ENCODE data around the gene REST. TPM values are rescaled to one million over a fixed set of nuclear protein-coding genes. Genes with fewer than 3 reads are reported as not detected.
"Not testable (repeated sequence)": the region's sequence is repeated elsewhere in the genome, so short reads cannot be mapped to it uniquely, and the experiment has no call there.

Gene REST
- total RNA-seq, 1 experiment from 2014 or later = 41.8 TPM

DNA sequence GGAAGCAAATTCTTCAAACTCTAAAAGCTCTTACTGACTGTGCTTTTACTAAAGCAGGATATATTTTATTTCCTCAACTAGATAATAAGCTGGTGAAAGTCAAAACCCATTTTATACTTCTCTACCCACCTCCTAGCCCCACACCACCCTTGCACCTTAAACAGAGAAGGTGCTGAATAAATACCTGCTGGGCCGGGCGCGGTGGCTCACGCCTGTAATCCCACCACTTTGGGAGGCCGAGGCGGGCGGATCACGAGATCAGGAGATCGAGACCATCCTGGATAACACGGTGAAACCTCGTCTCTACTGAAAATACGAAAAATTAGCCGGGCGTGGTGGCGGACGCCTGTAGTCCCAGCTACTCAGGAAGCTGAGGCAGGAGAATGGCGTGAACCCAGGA lies 9.9 kb upstream of the REST start:
- H3K4me1 ChIP-seq (replicated peaks); H3K27ac ChIP-seq; H3K4me3 ChIP-seq; H3K36me3 ChIP-seq; H3K27me3 ChIP-seq (replicated peaks); H3K9me3 ChIP-seq (replicated peaks); DNase-seq (ENCODE audit: low read depth in 1 of 2, low spot score in 2 of 2): not testable (repeated sequence)

DNA sequence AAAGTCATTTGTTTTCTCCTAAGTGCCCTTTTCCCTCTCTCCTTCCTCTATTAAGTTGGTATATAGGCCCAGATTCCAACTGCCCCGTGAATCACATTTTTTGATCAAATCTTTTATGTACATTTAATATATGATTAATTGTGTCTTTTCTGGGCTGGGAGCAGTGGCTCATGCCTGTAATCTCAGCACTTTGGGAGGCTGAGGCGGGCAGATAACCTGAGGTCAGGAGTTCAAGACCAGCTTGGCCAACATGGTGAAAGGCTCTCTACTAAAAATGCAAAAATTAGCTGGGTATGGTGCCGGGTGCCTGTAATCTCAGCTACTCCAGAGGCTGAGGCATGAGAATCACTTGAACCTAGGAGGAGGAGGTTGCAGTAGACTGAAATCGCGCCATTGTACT lies 7.5 kb upstream of the REST start:
- H3K4me3 ChIP-seq = not testable (repeated sequence)

DNA sequence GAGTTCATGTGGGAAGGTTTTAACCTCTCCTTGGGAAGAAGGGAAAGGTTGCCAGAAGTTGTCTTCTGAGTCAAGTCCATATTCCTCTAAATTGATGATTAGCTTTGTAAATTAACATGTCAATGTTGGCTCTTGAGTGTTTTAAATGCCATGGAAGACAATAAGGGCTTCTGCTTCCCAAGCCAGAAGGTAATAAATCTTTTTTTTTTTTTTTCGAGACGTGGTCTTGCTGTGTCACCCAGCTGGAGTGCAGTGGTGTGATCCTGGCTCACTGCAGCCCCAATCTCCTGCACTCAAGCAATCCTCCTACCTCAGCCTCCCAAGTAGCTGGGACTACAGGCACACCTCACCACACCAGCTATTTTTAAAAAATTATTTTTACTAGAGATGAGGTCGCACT lies 5.0 kb upstream of the REST start:
- H3K27ac ChIP-seq = no peak overlapping the region
- H3K4me3 ChIP-seq = no peak overlapping the region
- no peaks in the 10 kb centered on the region for H3K4me1 ChIP-seq (replicated peaks)
- no peaks in the 10 kb centered on the region for H3K9me3 ChIP-seq (replicated peaks)
- no peak for DNase-seq (ENCODE audit: low read depth in 1 of 2, low spot score in 2 of 2)
- H3K36me3 ChIP-seq = no peaks in the 10 kb centered on the region; the same call in 1 of the 2 replicates
- H3K27me3 ChIP-seq (replicated peaks) = no peaks in the 10 kb centered on the region

More for the DNA sequence above, 7.5 kb upstream of the REST start:
- H3K9me3 ChIP-seq (replicated peaks); DNase-seq (ENCODE audit: low read depth in 1 of 2, low spot score in 2 of 2); H3K27ac ChIP-seq; H3K27me3 ChIP-seq (replicated peaks); H3K4me1 ChIP-seq (replicated peaks); H3K36me3 ChIP-seq: not testable (repeated sequence)

DNA sequence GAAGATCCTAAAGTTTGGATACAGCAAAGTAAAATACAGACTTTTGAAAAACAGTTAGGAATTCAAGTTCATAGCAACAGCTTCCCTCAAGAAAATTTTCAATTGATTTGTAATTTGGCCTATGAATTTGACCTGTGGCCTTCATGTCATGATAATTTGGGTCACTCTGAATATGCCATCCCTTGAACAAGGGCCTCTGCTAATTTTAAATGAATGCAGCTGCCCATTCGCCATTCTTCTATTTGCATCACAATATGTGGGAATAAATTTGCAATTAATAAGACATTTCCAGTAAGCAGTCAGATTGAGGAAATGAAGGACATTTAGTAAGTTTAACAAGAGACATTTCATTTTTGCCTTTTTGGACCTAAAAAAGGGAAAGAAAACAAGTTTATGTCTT lies 1.9 kb upstream of the REST start:
- no peak for DNase-seq (ENCODE audit: low read depth in 1 of 2, low spot score in 2 of 2)
- Histone ChIP-seq H3K4me3 (no peak overlapping the region), H3K4me1 (replicated peaks) (peaks cover 11% of the 10 kb centered on the region), H3K27me3 (replicated peaks) (no peaks in the 10 kb centered on the region), H3K36me3 (peaks cover 10% of the 10 kb centered on the region), H3K27ac (no peak overlapping the region), H3K9me3 (replicated peaks) (no peaks in the 10 kb centered on the region)

DNA sequence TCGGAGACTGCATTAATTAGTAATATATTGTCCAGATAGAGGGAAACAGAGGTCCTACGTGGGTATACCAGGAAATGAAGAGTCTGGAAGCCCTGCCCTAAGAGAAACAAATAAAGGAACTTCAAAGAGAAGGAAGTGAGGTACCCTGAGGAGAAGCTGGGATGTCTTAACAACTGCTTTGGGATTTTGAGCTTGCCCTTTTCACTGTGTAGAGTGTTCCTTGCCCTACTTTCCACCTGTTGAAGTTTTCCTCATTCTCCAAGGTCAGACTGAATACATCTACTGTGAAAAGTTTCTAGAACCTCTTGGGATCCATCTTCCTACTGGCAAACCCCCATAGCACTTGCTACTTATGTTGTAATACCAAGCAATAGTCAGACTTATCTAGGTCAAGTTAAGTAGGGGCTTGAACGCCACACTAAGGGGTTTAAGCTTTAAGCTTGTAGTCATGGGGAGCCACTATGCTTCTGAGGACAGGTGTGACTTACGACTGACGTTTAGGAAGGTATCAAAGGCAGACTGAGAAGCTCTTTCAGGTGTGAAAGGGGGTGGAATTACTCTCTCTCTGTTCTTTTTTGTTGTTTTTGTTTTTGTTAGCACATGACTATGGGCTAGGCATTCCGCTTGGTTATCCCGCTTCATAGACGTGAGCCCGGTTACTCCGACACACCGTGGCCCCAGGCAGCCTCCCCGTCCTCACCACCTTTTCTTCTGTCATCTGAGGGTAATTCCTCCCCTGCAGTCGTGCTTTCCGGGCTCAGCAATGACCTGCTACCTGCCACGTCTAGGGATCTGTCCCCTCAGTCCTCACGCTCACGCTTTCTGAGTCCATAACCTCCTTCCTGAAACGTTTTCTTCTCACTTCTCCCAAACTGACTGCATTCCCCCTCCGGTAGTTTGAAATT lies 959 bp upstream of the REST start:
- no peak overlapping the region; the same call in 1 of the 2 replicates for H3K4me3 ChIP-seq
- no peak overlapping the region for H3K27ac ChIP-seq
- no peak for DNase-seq (ENCODE audit: low read depth in 1 of 2, low spot score in 2 of 2)

DNA sequence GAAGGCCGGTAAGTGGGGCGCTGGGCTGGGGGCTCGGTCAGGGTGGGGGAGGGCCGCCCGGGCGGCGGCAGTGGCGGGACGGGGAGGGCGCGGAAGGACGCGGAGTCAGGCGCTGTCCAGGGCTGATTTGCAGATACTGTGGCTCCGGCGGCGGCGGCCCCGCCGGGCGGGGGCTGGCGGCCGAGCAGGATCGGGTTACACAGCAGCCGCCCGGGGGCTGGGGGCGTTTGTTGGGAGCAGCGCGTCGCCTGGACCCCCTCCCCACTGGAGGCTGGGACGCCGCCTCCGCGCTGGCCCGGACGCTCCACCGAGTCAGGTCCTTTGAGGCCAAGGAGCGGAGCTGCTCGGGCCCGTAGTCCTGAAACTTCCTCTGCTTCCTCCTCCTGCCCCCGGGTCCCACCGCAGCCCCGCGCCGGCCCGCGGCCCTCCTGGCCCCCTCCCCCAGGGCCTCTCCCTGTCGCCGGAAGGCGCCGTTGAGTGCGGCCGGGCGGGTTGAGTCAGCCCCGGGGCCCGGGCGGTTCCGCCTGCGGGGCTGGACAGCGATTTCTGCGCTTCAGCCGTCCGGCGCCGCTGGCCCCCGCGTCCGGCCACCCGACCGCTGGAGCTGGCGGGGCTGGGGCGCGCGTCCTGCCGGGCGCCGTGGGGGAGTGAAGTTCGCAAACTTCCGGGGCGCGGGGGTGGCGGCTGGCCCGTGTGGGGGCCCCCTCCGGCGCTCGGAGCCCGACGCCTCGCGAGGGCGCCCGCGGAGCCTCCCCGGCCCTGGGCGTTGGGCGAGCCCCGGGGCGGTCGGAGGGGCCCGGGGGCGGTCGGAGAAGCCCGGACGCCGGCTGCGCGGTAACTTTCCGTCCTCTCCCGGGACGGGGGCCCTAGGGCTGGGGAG lies 746 bp downstream of the REST start:
- Histone ChIP-seq H3K4me1 (replicated peaks) (peaks cover 19% of the 10 kb centered on the region), H3K36me3 (peaks cover 34% of the 10 kb centered on the region), H3K27me3 (replicated peaks) (no peaks in the 10 kb centered on the region), H3K9me3 (replicated peaks) (no peaks in the 10 kb centered on the region), H3K4me3 (peak overlapping the region; percentile 97), H3K27ac (peak overlapping the region; percentile 73)
- DNase-seq (ENCODE audit: low read depth in 1 of 2, low spot score in 2 of 2) = peak; percentile 70

More for the DNA sequence above, 959 bp upstream of the REST start:
- Histone ChIP-seq H3K27me3 (replicated peaks) (no peaks in the 10 kb centered on the region), H3K9me3 (replicated peaks) (no peaks in the 10 kb centered on the region), H3K4me1 (replicated peaks) (peaks cover 19% of the 10 kb centered on the region), H3K36me3 (peaks cover 20% of the 10 kb centered on the region)

DNA sequence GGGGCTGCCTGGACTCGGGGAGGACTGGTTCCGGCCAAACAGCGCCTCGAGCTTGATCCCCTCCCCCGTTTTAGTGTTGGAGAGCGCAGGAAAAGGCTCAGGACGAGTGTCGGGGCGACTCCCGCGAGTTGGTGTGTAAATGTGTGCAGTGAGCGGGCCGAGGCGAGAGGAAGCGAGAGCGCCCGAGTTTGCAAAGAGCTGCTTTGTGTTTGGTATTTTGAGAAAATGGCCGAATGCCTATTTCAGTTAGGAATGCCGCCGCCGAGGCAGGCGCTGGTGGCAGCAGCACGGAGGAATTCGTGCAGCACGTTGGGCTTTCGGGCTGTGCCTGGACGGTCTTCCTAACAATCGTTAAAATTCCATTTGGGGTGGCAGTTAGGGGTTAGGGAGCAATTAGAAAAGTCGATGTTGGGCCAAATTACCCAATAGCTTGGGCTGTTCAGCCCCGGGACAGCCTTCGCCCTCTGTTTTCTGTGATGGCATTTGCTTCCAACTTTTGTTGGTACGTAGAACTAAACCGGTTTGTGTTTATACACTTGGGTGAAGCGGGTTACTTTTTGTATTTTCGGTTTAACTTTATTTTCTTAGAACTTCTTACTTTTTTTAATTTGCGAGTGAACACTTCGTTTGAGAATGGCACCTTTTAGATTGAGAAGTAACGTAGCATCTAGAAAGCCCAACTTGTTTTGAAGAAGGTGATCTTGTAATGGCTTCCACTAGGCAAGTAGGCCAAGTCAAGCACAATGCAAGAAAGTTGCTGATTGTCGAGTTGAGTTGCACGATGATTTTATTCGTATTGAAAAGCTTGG lies 1.6 kb downstream of the REST start:
- no peaks in the 10 kb centered on the region for H3K27me3 ChIP-seq (replicated peaks)
- peak; percentile 48 to 57 for DNase-seq (ENCODE audit: low read depth in 1 of 2, low spot score in 2 of 2)
- H3K4me1 ChIP-seq (replicated peaks) = peaks cover 19% of the 10 kb centered on the region
- H3K9me3 ChIP-seq (replicated peaks) = no peaks in the 10 kb centered on the region
- peaks cover 42% of the 10 kb centered on the region for H3K36me3 ChIP-seq
- H3K27ac ChIP-seq = peak overlapping the region; percentile 73
- peak overlapping the region; percentile 97 for H3K4me3 ChIP-seq

DNA sequence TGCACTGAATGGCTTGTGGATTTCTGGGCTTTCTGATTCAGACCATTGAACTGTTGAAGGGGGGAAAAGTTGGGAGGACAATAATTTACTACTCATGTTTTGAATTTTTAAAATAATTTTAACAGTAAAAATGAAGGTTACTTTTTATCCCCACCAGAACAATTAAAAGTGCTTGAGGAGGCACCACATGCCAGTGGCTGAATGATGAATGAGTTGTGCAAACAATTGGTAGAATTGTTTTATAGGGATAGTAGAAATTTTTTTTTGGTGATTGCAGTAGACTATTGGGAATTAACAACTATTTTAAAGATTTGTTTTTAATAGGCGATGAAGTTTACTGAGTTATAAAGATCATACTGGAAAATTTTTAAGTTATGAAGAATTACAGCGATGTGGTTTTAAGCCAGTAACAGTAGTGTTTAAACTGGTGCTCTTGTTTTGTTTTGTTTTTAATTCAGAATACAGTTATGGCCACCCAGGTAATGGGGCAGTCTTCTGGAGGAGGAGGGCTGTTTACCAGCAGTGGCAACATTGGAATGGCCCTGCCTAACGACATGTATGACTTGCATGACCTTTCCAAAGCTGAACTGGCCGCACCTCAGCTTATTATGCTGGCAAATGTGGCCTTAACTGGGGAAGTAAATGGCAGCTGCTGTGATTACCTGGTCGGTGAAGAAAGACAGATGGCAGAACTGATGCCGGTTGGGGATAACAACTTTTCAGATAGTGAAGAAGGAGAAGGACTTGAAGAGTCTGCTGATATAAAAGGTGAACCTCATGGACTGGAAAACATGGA lies 2.7 kb downstream of the REST start:
- peak in 1 of 2 experiments; percentile 33 for DNase-seq (ENCODE audit: low read depth in 1 of 2, low spot score in 2 of 2)
- peaks cover 19% of the 10 kb centered on the region for H3K4me1 ChIP-seq (replicated peaks)
- no peaks in the 10 kb centered on the region for H3K9me3 ChIP-seq (replicated peaks)
- no peaks in the 10 kb centered on the region for H3K27me3 ChIP-seq (replicated peaks)
- H3K4me3 ChIP-seq = peak overlapping the region; percentile 97
- H3K27ac ChIP-seq = peak overlapping the region; percentile 73; the same call in 1 of the 2 replicates
- H3K36me3 ChIP-seq = peaks cover 46% of the 10 kb centered on the region

DNA sequence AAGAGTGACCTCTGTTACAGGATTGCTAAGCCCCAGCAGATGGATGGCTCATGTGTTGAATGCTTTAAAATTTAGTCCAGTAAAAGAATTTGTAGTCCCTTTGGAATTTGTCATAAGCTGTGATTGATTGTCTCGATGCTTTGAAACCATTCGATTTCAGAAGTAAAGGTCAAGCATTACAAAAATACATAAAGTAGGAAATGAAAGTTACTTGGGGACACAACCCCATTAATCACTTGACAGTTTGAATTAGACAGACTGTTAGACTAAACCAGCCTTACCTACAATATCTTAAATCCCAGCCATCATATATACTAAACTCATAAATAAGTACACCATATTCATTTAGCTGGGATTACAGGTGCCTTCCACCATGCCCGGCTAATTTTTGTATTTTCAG lies 6.6 kb downstream of the REST start:
- Histone ChIP-seq H3K36me3 (peaks cover 50% of the 10 kb centered on the region), H3K27ac (no peak overlapping the region), H3K4me3 (no peak overlapping the region), H3K9me3 (replicated peaks) (no peaks in the 10 kb centered on the region), H3K4me1 (replicated peaks) (peaks cover 19% of the 10 kb centered on the region), H3K27me3 (replicated peaks) (no peaks in the 10 kb centered on the region)
- no peak for DNase-seq (ENCODE audit: low read depth in 1 of 2, low spot score in 2 of 2)

DNA sequence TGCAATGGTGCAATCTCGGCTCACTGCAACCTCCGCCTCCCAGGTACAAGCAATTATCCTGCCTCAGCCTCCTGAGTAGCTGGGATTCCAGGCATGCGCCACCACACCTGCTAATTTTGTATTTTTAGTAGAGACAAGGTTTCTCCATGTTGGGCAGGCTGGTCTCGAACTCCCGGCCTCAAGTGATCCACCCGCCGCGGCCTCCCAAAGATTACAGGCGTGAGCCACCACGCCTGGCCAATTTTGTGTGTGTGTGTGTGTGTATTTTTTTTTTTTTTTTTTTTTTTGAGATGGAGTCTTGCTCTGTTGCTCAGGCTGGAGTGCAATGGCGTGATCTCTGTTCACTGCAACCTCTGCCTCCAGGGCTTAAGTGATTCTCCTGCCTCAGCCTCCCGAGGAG lies 7.3 kb downstream of the REST start:
- Histone ChIP-seq H3K4me1 (replicated peaks) (peaks cover 16% of the 10 kb centered on the region), H3K36me3 (peaks cover 56% of the 10 kb centered on the region)
- not testable (repeated sequence) for H3K4me3 ChIP-seq; H3K27me3 ChIP-seq (replicated peaks); H3K27ac ChIP-seq; DNase-seq (ENCODE audit: low read depth in 1 of 2, low spot score in 2 of 2); H3K9me3 ChIP-seq (replicated peaks)

DNA sequence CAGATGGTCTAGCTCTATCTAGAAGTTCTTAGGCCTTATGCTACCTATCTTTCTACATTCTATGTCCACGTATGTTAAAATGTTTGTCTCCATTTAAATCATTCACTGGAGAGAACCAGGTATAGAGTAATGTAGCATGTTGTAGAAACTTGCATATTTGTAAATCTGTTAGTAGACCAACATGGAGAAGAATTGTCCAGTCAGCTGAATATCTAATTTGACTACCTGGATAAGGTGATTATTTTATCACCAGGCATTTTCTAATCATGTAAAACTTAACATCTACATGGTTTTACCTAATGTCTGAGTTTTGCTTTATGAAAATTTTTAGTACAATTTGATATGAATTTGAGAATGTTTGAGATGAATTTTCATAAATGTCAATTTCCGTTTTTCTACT lies 19.5 kb downstream of the REST start:
- H3K4me1 ChIP-seq (replicated peaks) = no peaks in the 10 kb centered on the region
- DNase-seq (ENCODE audit: low read depth in 1 of 2, low spot score in 2 of 2) = no peak
- H3K36me3 ChIP-seq = peaks cover 64% of the 10 kb centered on the region
- no peak overlapping the region for H3K4me3 ChIP-seq
- no peak overlapping the region for H3K27ac ChIP-seq
- H3K27me3 ChIP-seq (replicated peaks) = no peaks in the 10 kb centered on the region
- H3K9me3 ChIP-seq (replicated peaks) = no peaks in the 10 kb centered on the region

DNA sequence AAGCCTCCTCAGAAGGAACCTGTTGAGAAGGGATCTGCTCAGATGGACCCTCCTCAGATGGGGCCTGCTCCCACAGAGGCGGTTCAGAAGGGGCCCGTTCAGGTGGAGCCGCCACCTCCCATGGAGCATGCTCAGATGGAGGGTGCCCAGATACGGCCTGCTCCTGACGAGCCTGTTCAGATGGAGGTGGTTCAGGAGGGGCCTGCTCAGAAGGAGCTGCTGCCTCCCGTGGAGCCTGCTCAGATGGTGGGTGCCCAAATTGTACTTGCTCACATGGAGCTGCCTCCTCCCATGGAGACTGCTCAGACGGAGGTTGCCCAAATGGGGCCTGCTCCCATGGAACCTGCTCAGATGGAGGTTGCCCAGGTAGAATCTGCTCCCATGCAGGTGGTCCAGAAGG lies 22.9 kb downstream of the REST start:
- Histone ChIP-seq H3K4me1 (replicated peaks) (no peaks in the 10 kb centered on the region), H3K27ac (no peak overlapping the region), H3K9me3 (replicated peaks) (no peaks in the 10 kb centered on the region), H3K27me3 (replicated peaks) (no peaks in the 10 kb centered on the region), H3K36me3 (peaks cover 44% of the 10 kb centered on the region), H3K4me3 (no peak overlapping the region)
- no peak for DNase-seq (ENCODE audit: low read depth in 1 of 2, low spot score in 2 of 2)

DNA sequence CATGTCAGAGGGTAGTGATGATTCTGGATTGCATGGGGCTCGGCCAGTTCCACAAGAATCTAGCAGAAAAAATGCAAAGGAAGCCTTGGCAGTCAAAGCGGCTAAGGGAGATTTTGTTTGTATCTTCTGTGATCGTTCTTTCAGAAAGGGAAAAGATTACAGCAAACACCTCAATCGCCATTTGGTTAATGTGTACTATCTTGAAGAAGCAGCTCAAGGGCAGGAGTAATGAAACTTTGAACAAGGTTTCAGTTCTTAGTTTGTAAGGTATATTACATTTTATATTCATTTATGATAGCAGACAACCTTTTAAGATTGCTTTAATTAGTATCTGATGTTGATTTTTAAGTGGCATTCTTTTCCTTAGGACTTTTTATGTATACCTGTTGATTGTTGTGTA lies 24.2 kb downstream of the REST start:
- H3K4me3 ChIP-seq = no peak overlapping the region
- peaks cover 2% of the 10 kb centered on the region for H3K4me1 ChIP-seq (replicated peaks)
- H3K9me3 ChIP-seq (replicated peaks) = no peaks in the 10 kb centered on the region
- no peak for DNase-seq (ENCODE audit: low read depth in 1 of 2, low spot score in 2 of 2)
- peaks cover 42% of the 10 kb centered on the region for H3K36me3 ChIP-seq
- H3K27ac ChIP-seq = no peak overlapping the region
- H3K27me3 ChIP-seq (replicated peaks) = no peaks in the 10 kb centered on the region
